HL-60/S4 (cell line): ENCODE results near the gene PFKFB4.

Source experiments
- in situ Hi-C: fragments of 300-500 bp; cut with MboI; formaldehyde crosslinking; loops from 2 replicates; pipeline ENCODE4 v1.14.3; 2022; ENCODE audit warnings: low sequenced_read_pairs

The PFKFB4 gene

DNA sequence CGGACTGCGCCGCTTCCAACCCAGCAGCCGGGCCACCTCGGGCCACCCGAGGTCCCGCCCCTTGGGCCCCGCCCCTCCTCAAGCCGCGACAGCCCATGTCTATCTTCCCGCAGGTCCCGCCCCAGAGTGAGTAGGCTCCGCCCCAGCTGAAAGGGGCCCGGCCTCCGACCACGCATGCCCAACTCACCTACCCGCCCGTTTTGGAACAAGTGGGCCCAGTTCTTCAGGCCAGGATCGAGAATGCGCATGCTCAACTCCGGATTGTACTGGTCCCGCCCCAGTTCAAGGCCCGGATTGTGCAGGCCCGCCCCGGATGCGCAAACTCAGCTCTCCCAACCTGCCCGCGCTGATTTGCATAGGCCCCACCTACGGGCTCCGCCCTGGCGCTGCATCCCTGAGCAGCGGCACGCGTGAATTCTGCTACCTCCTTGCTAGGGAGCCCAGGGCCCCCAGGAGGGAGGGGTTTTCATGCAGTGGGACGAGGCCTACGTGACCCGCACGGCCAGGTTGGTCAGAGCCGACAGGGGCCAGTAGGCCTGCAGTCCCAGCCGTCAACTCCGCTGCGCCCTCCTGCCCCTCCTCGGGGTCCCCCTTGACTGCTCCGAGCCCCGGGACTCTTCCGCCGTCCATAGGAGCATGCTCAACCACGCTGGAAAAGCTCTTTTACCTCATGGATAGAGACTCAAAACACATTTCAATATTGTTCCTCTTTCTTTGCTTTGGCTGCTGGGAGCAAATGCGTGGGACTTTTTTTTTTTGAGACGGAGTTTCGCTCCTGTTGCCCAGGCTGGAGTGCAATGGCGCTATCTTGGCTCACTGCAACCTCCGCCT, at the start of gene PFKFB4:
TSS of gene PFKFB4 (minus strand) at position 8 of the 831 bp plus-strand sequence. CDS start 26 bp downstream, outside the sequence.
- in situ Hi-C loops = loop anchor here (10.0 kb wide), 1 partner anchor 102 kb away; no protein-coding TSS in a partner anchor

- in situ Hi-C loops = no loop called here
These were observed 45.0 kb upstream of the PFKFB4 start for GRCh38 chr3:48601622-48601994.

DNA sequence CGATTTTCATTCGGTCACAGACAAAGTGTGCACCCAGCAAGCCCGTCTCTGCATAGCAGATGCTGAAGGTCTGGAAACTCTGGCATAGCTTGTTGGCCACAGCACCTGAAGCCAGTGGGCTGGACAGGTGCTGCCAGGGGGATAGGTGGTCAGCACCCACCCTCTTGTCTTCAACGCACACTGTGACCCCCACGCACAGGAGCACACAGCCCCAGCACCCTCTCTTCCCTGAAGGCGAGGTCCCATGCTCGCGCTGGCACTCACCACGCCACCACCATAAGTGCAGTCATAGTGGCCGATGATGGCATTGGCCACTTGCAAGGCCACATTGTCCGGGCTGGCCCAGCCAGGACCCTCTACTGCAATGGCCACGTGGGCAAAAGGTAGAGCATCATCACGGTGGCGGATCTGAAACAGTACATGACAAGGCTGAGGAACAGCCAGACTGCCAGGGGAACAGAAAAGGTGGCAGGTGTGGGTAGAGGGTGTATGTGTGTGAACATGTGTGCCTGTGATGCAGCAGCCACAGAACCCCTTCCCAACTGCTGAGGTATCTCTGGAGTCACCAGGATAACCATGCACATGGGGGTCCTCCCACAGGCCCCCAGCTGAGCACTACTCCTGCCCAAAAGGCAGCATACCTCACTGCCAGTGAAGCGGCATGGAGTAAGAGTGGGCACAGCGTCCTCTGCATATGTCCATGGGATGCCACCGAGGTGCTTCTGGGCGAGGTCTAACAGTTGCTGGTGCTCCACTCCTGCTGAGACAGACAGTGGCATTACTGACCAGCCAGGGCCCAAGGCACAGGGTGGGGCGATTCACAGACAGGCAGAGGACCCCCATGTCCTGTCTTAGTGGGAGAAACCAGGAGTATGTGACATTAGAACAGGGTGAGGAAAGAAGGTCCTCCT, 44.4 kb upstream of the PFKFB4 start:
- in situ Hi-C loops = no loop called here

DNA sequence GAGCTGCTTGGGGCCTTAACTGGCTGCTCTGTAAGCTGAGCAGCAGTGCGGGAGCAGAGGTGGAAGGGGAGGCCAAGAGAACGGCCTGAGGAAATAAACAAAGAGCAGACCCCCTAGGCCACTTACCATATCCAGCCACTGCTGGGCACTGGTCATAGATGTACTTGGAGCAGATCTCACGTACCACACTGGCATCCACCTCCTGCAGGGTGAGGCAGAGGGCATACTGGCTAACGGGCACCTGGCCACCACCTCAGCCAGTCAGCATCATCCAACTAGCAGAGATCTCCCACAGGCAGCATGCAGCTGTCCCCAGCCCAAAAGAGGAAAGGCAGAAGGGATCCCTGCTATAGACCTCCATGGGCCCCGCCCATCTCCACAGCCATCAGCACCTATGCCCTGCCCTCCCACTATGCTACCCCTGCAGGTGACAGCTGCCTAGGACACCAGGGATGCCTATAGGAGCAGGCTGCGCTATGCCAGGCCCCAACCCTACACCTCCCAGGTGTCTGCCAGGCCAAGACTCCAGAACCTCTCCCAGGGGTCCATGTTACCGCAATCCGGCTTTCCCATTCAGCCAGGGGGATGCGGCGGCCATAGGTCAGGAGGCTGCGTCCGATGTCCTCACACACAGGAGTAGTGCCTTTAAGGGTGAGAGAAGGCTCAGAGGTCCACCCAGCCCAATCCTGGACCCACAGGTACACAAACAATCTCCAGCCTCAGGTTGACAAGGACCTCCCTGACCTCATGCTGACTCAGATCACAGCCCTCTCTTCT, 43.1 kb upstream of the PFKFB4 start:
- in situ Hi-C loops = no loop called here

DNA sequence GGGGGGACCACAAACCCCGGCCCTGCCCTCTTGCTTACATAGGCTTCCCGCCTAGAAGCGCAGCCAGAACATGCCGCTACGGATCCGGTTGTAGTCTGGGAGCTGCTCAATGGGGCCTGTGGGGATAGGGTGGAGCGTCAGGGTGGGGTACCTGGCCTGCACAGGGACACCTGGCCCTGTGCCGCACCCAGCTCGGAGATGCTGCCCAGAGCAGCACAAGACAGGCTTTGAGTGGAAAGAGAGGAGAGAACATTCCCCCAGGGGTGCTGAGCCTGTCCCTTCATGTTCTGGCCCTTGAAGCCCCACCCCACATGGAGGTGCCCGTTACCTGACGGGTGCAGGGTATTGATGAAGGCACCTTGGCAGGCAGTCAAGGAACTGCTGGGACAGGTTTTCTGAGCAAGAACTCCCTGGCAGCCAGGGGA, 42.5 kb upstream of the PFKFB4 start:
- in situ Hi-C loops = no loop called here

DNA sequence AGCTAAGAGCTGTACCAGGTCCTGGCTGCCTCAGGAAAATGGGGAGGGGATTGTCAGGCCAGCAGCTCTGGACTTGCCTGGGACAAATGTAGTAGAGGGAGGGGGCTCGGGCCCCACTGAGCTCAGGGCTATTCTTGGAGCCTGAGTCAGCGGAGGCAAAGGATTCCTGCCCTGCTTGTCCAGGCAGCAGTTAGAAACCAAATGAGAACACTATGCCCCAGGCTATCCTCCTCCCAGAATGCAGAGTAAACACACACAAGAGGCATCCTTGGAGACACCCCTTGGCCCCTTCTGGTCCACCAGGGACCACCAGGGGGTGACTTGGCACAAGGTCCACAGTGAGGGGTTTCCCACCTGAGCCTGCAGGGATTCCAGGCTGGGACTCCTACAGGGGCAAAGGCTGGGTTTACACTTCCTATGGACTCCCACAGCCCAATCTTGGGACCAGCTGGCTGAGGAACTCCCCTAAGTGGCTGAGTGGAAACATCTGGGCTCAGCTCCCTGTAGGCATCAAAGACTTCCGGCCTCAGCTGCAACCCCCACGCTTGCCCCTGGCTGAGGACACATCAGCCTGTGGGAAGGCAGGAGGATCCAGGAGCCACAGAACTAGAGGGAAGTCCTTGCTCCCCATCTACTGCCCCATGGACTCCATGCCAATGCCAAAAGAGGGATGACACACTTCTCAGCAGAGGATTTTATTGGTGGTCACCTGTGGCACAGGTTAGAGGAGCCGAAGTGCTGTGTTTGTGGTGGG, 41.9 kb upstream of the PFKFB4 start:
- in situ Hi-C loops = no loop called here

DNA sequence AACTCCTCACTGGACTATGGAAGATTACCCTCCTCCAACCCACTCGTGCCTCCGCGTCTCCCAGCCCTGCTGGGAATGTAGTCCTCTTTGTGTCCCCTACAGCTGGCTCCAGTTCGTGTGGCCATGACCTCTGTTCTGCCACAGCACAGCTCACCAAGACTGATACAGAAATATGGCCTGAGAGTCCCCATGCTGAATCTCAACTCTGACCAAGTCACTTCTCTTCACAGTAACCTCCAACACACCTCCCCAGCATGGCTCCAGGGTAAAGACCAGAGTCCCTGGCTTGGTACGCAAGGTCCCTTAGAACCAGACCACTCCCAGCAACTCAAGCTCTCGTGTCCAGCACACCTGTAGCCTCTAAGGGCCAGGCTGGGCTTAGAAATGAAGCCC, 40.8 kb upstream of the PFKFB4 start:
- in situ Hi-C loops = no loop called here

- in situ Hi-C loops = no loop called here
These were observed 40.2 kb upstream of the PFKFB4 start for GRCh38 chr3:48596676-48597407.

DNA sequence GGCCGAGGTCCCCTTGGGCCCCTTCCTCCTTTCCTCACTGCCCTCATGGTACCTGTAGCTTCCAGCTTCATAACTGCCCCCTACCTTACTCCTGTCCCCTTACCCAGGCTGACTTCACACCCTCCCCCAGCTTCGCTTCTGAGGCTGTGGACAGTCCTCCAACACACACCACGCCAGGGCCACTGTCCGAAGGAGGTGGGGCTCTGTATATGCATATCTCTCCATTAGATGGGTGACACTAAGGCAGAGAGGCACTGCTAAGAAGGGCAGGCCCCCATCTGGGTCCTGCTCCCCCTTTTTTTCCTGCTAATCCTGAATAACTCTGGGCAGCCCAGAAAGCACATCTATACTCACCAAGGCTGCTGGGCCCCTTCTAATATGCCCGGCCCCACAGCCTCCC, 39.6 kb upstream of the PFKFB4 start:
- in situ Hi-C loops = no loop called here

DNA sequence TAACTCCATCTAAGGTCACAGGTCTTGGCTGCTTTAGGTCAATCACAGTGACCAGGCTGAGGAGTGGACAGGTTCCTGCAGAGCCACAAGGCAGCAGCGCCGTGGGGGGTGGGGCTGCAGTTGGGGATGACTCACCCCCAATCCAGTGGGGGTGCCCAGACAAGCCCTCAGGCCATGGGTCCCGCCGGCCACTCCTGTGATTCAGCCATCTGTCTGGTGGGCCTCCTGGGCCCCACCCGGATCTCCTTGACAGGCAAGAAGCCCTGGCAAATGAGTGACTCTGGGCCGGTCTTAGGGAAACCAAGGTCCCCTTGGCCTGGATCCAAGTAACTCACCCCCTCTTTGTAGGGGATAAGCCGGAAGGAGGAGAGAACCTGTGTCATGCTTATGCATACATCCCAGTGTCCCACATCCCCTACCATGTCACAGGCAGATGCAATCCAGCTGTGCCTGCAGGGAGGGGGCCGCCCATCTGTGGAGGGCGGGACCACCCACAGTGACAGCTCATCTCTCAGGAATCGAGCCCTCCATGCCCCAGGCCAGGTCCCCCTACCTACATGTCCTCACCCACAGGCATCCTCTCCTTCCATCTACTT, 39.0 kb upstream of the PFKFB4 start:
- in situ Hi-C loops = no loop called here

DNA sequence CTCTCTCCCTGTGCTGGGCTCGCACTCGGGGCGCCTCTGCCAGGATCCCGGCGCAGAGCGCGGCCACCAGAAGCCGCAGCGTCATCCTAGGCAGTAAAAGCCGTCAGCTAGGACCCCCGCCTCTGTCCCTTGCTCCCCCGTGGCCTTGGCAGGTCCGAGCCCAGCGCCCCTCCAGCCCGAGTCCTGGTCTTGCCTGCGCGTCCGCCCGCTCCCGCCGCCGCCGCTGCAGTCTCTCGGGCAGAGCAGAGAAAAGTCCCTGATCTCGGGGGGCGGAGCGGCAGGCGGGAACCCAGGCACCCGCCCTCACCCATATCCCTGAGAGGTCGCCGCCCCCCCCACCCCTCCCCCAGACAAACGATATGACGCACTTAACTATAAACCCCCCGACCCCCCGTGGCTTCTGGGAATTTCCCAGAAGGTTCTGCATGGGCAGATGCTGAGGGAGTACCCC, 38.5 kb upstream of the PFKFB4 start, which contains the start of gene COL7A1:
TSS of gene COL7A1 (minus strand) at position 255 of the 451 bp plus-strand sequence. CDS start at position 85, 170 bp downstream.
- in situ Hi-C loops = no loop called here

- in situ Hi-C loops = no loop called here
These were observed 37.9 kb upstream of the PFKFB4 start for GRCh38 chr3:48594417-48595049.

GRCh38 chr3:48593337-48593736, 36.7 kb upstream of the PFKFB4 start:
- in situ Hi-C loops = no loop called here

- in situ Hi-C loops = no loop called here
These were observed 36.0 kb upstream of the PFKFB4 start for GRCh38 chr3:48592519-48593087.

DNA sequence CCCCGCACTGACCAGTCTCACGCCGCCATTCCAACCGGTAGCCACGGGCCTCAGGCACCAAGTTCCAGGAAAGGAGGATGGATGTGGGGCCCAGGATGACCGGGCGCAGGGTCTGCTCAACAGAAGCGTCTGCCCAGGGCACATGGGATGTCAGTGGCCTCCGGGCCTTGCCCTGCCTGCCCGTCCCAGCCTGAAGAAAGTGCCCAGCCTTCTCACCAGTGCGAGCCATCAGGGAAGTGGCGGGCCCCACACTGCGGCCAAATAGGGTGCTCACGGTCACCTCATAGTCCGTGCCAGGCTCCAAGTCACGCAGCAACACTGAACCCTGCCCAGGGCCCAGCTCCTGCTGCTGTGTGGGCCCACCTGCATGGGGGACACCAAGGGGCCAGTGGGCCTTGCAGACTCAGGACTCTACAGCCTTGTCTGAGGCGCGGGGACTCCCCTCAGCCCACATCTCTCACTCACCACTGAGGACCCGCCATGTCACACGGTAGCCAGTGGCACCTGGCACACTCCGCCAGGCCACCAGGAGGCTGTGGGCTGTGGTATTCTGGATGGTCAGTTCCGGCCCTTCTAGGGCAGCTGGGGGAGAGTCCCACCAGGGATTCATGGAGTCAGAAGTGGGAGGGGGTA, 35.4 kb upstream of the PFKFB4 start:
- in situ Hi-C loops = no loop called here

DNA sequence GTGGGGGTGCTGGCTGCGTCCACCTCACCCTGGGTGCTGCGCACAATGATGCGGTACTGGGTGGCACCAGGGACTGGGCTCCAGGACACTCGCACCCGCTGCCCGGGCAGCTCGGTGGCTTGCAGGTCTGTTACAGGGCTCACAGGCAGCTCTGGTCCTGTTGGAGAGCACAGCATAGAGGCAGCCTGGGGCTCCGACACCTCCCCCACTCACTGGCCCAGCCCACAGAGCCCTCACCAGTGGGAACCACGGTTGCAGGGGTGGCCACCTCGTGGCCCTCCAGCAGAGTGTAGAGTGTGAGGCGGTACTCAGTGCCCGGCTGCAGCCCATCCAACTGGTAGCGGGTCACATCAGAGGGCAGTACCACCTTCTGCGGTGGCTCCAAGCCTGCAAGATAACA, 34.8 kb upstream of the PFKFB4 start:
- in situ Hi-C loops = no loop called here

GRCh38 chr3:48588230-48588629, 31.6 kb upstream of the PFKFB4 start:
- in situ Hi-C loops = no loop called here

- in situ Hi-C loops = no loop called here
These were observed 31.1 kb upstream of the PFKFB4 start for GRCh38 chr3:48587686-48588085.
